Measurements from ENCODE around the gene NHLRC4.

- no peak for TF ChIP-seq CTCF (IDR thresholded peaks at IDR 0.05)
- no peak for TF ChIP-seq POLR2A (IDR thresholded peaks at IDR 0.05)
Measured at GRCh38 chr16:609984-610383, 43.2 kb downstream of the NHLRC4 start.

Measured in stomach (tissue), 4 donors.